Stimulated activated naive B cell treated with anti-CD40 and anti-IgM and Interleukin-4, amounts not matched to agents 10 μg/mL and 1 μg/mL and 100 μg/mL, for 72 hours (primary cell): ENCODE data around the gene PAFAH1B1.

Experiments used
- ATAC-seq, 2 donors: fragments of 150-1000 bp; cut with Tn5 transposase; replicated peaks; 2 replicates each; pipeline ENCODE4 v1.10.0; 2021; ENCODE audit warnings: moderate library complexity in 1 of 2
- DNase-seq: peaks from one replicate; pipeline ENCODE4 v3.0.0; 2021
- H3K27ac Mint-ChIP-seq: one replicate; pipeline ENCODE4 v1.8.0; 2022; ENCODE audit warnings: mild to moderate bottlenecking, mixed read lengths
- H3K27me3 Mint-ChIP-seq, 2 donors: one replicate each; pipeline ENCODE4 v1.8.0; 2022; ENCODE audit warnings: mixed read lengths in 2 of 2
- H3K36me3 Mint-ChIP-seq, 2 donors: one replicate each; pipeline ENCODE4 v1.8.0; 2022; ENCODE audit warnings: mixed read lengths in 2 of 2, mild to moderate bottlenecking in 1 of 2
- H3K4me1 Mint-ChIP-seq, 2 donors: one replicate each; pipeline ENCODE4 v1.8.0; 2022; ENCODE audit warnings: mixed read lengths in 2 of 2, mild to moderate bottlenecking in 1 of 2
- H3K4me3 Mint-ChIP-seq, 2 donors: one replicate each; pipeline ENCODE4 v1.8.0; 2022; ENCODE audit warnings: mild to moderate bottlenecking in 2 of 2, mixed read lengths in 2 of 2, moderate library complexity in 1 of 2
- H3K9me3 Mint-ChIP-seq, 2 donors: one replicate each; pipeline ENCODE4 v1.8.0; 2022; ENCODE audit warnings: mixed read lengths in 2 of 2, mild to moderate bottlenecking in 1 of 2

The PAFAH1B1 gene

GRCh38 chr17:2734939-2735338 lies 141.5 kb downstream of the PAFAH1B1 start:
- no peaks in the 10 kb centered on the region for H3K4me1 Mint-ChIP-seq
- peaks cover 24 to 44% of the 10 kb centered on the region in 2 donors for H3K27me3 Mint-ChIP-seq

More at GRCh38 chr17:2734939-2735338, 141.5 kb downstream of the PAFAH1B1 start:
- no peak for DNase-seq
- Mint-ChIP-seq H3K9me3 (no peaks in the 10 kb centered on the region), H3K27ac (no peak overlapping the region), H3K4me3 (no peak overlapping the region), H3K36me3 (no peaks in the 10 kb centered on the region)
- ATAC-seq, result no peak
